Esophagus muscularis mucosa (tissue), 4 donors: ENCODE data around the gene CD22. TPM values are rescaled to one million over a fixed set of nuclear protein-coding genes. Genes with fewer than 3 reads are reported as not detected.

Experiments used
- DNase-seq: peaks from one replicate; pipeline ENCODE4 v3.0.0-alpha.2; 2017; ENCODE audit errors: extremely low spot score
- H3K27ac ChIP-seq, 4 donors: fragments of 200-600 bp; sonication (generic); replicated peaks in 1 of 4; 1 replicate in 3 of 4; 2 replicates in 1 of 4; pipeline ENCODE4 v1.5.1; 2016 to 2019; ENCODE audit warnings: mild to moderate bottlenecking in 1 of 4
- H3K27me3 ChIP-seq, 4 donors: fragments of 200-600 bp; sonication (generic); one replicate each; pipeline versions ENCODE4 v1.5.1 to v1.6.0; 2016 to 2019
- H3K36me3 ChIP-seq, 4 donors: fragments of 200-600 bp; sonication (generic); one replicate each; pipeline ENCODE4 v1.5.1; 2016 to 2019
- H3K4me1 ChIP-seq, 4 donors: fragments of 200-600 bp; sonication (generic); one replicate each; pipeline ENCODE4 v1.5.1; 2016 to 2019
- H3K4me3 ChIP-seq, 4 donors: fragments of 200-600 bp; sonication (generic); 1 replicate in 2 of 4; 2 replicates in 2 of 4; pipeline ENCODE4 v1.5.1; 2016 to 2019; ENCODE audit warnings: mild to moderate bottlenecking in 4 of 4, moderate library complexity in 1 of 4
- H3K9me3 ChIP-seq, 4 donors: fragments of 200-600 bp; sonication (generic); 1 replicate in 3 of 4; 2 replicates in 1 of 4; pipeline ENCODE4 v1.5.1; 2016 to 2019
- CTCF ChIP-seq, 3 experiments: fragments of 200-600 bp in 2 of 3; fragments of 450-650 bp in 1 of 3; sonication (generic) in 2 of 3; IDR thresholded peaks; one replicate each; pipeline ENCODE4 v1.5.1; 2017 to 2019; ENCODE audit warnings: antibody characterized with exemption in 3 of 3, mild to moderate bottlenecking in 2 of 3, moderate library complexity in 1 of 3
- EP300 ChIP-seq: sonication (generic); formaldehyde crosslinking; IDR thresholded peaks from one replicate; pipeline ENCODE4 v1.6.1; 2017; ENCODE audit warnings: antibody characterized with exemption
- POLR2A ChIP-seq: fragments of 450-650 bp; IDR thresholded peaks from one replicate; pipeline ENCODE4 v1.6.1; 2017; ENCODE audit warnings: antibody characterized with exemption, moderate library complexity, mild to moderate bottlenecking, low read depth
- POLR2AphosphoS5 ChIP-seq, 2 donors: sonication (generic); formaldehyde crosslinking; IDR thresholded peaks; one replicate each; pipeline ENCODE4 v1.6.1; 2017; ENCODE audit warnings: antibody characterized with exemption in 2 of 2
- WGBS: methylation state at CpG from one replicate; pipeline ENCODE4 v1.1.5; 2018; 5-methylcytosine and 5-hydroxymethylcytosine counted together
- intact Hi-C: fragments of 100-400 bp; cut with DNase I; formaldehyde crosslinking; loops from one replicate; pipeline ENCODE4 v1.15.1; 2023
- total RNA-seq, 4 donors: library from RNA; depleted of rRNA; stranded (reverse); fragments of >200 nt; gene quantifications; one replicate each; pipeline versions ENCODE4 v1.1.0 to v1.2.1, GENCODE V29; 2016

Gene CD22
- total RNA-seq, 4 donors from 2014 or later: 2.3 to 12.5 (median 3.7) TPM

GRCh38 chr19:35314031-35314430 is 15.0 kb upstream of the CD22 start:
- H3K4me1 ChIP-seq: peaks cover 0 to 7% (median 0%) of the 10 kb centered on the region in 4 donors
- WGBS: 94% methylated on average over 6 of the region's 8 CpGs
- intact Hi-C loops: no loop called here
- H3K9me3 ChIP-seq: no peaks in the 10 kb centered on the region
- TF ChIP-seq CTCF (IDR thresholded peaks at IDR 0.05) (no peak), POLR2AphosphoS5 (IDR thresholded peaks at IDR 0.05) (no peak), EP300 (no peak), POLR2A (no peak)
- DNase-seq: no peak
- H3K27me3 ChIP-seq: peaks cover 0 to 61% (median 0%) of the 10 kb centered on the region in 4 donors
- H3K27ac ChIP-seq: no peak overlapping the region
- H3K36me3 ChIP-seq: no peaks in the 10 kb centered on the region
- H3K4me3 ChIP-seq: no peak overlapping the region

- Histone ChIP-seq H3K27ac (no peak overlapping the region), H3K9me3 (no peaks in the 10 kb centered on the region), H3K4me1 (peaks cover 0 to 8% (median 0%) of the 10 kb centered on the region in 4 donors), H3K36me3 (no peaks in the 10 kb centered on the region), H3K27me3 (peaks cover 0 to 54% (median 0%) of the 10 kb centered on the region in 4 donors), H3K4me3 (no peak overlapping the region)
- intact Hi-C loops: no loop called here
- no peak for TF ChIP-seq EP300
- no peak for TF ChIP-seq CTCF (IDR thresholded peaks at IDR 0.05)
- TF ChIP-seq POLR2A: no peak
- TF ChIP-seq POLR2AphosphoS5 (IDR thresholded peaks at IDR 0.05): no peak
- 75% methylated on average over 10 of the region's 10 CpGs for WGBS
- no peak for DNase-seq
Observed at GRCh38 chr19:35314858-35315470, 14.0 kb upstream of the CD22 start.

GRCh38 chr19:35315883-35316282 is 13.1 kb upstream of the CD22 start:
- H3K9me3 ChIP-seq: no peaks in the 10 kb centered on the region
- no peaks in the 10 kb centered on the region for H3K36me3 ChIP-seq
- WGBS: 57% methylated on average over 9 of the region's 9 CpGs
- no peak for DNase-seq
- H3K27me3 ChIP-seq: peaks cover 0 to 54% (median 0%) of the 10 kb centered on the region in 4 donors
- H3K4me3 ChIP-seq: no peak overlapping the region
- H3K27ac ChIP-seq: no peak overlapping the region
- no peak for TF ChIP-seq EP300
- no peak for TF ChIP-seq CTCF (IDR thresholded peaks at IDR 0.05)
- TF ChIP-seq POLR2A: no peak
- no peak for TF ChIP-seq POLR2AphosphoS5 (IDR thresholded peaks at IDR 0.05)
- intact Hi-C loops: no loop called here
- H3K4me1 ChIP-seq: peaks cover 0 to 8% (median 0%) of the 10 kb centered on the region in 4 donors

GRCh38 chr19:35316560-35316959 is 12.4 kb upstream of the CD22 start:
- intact Hi-C loops: no loop called here
- peaks cover 0 to under 1% (median under 1%) of the 10 kb centered on the region in 4 donors for H3K9me3 ChIP-seq
- H3K36me3 ChIP-seq: no peaks in the 10 kb centered on the region
- no peak for DNase-seq
- 74% methylated on average over 9 of the region's 9 CpGs for WGBS
- no peak overlapping the region for H3K4me3 ChIP-seq
- TF ChIP-seq POLR2AphosphoS5 (IDR thresholded peaks at IDR 0.05) (no peak), EP300 (no peak), POLR2A (no peak), CTCF (IDR thresholded peaks at IDR 0.05) (no peak)
- no peak overlapping the region for H3K27ac ChIP-seq
- H3K4me1 ChIP-seq: peaks cover 0 to 8% (median 0%) of the 10 kb centered on the region in 4 donors
- peaks cover 0 to 52% (median 0%) of the 10 kb centered on the region in 4 donors for H3K27me3 ChIP-seq
